Bone marrow (tissue), 2 donors: ENCODE data around the gene SMG6.

Experiments used
- DNase-seq, 2 donors: peaks; one replicate each; lab custom pipeline; 2025; lab: John Stamatoyannopoulos, UW

SMG6 gene

GRCh38 chr17:2235265-2235664 is 68.3 kb downstream of the SMG6 start:
- DNase-seq, result no peak

- no peak for DNase-seq
These were observed 70.1 kb downstream of the SMG6 start for GRCh38 chr17:2233441-2233947.

- DNase-seq, result no peak
These were observed 71.3 kb downstream of the SMG6 start for GRCh38 chr17:2232244-2232638.

GRCh38 chr17:2230877-2231276 is 72.7 kb downstream of the SMG6 start:
- no peak for DNase-seq

GRCh38 chr17:2227025-2227699 is 76.4 kb downstream of the SMG6 start:
- no peak for DNase-seq

GRCh38 chr17:2223617-2223927 is 80.0 kb downstream of the SMG6 start:
- DNase-seq, result no peak

- DNase-seq, result no peak
These were observed 80.5 kb downstream of the SMG6 start for GRCh38 chr17:2222901-2223616.

GRCh38 chr17:2222301-2222700 is 81.3 kb downstream of the SMG6 start:
- DNase-seq, result no peak

GRCh38 chr17:2218426-2218825 is 85.2 kb downstream of the SMG6 start:
- no peak for DNase-seq

- peak in 1 of 2 donors; percentile 59 for DNase-seq
These were observed 87.8 kb downstream of the SMG6 start for GRCh38 chr17:2215616-2216364.

- no peak for DNase-seq
These were observed 88.5 kb downstream of the SMG6 start for GRCh38 chr17:2214929-2215615.

- DNase-seq, result no peak
These were observed 89.3 kb downstream of the SMG6 start for GRCh38 chr17:2214047-2214928.

GRCh38 chr17:2213291-2213960 is 90.2 kb downstream of the SMG6 start:
- DNase-seq, result no peak

GRCh38 chr17:2212400-2212981 is 91.1 kb downstream of the SMG6 start:
- no peak for DNase-seq

GRCh38 chr17:2211661-2212399 is 91.8 kb downstream of the SMG6 start:
- no peak for DNase-seq

- DNase-seq, result no peak
These were observed 92.9 kb downstream of the SMG6 start for GRCh38 chr17:2210726-2211125.

GRCh38 chr17:2207815-2208515 is 95.6 kb downstream of the SMG6 start:
- DNase-seq, result no peak

GRCh38 chr17:2204393-2204792 is 99.2 kb downstream of the SMG6 start:
- no peak for DNase-seq

GRCh38 chr17:2203818-2204217 is 99.8 kb downstream of the SMG6 start:
- DNase-seq, result no peak
